Measurements from ENCODE around the gene EPG5. TPM values are rescaled to one million over a fixed set of nuclear protein-coding genes. Genes with fewer than 3 reads are reported as not detected.
"Not testable (repeated sequence)": the region's sequence is repeated elsewhere in the genome, so short reads cannot be mapped to it uniquely, and the experiment has no call there.

EPG5 gene
- total RNA-seq, 4 donors from 2014 or later, result 20.4 to 34.3 (median 28.2) TPM

GRCh38 chr18:45820106-45820745 lies 146.9 kb downstream of the EPG5 start:
- no peaks in the 10 kb centered on the region for H3K27me3 ChIP-seq
- no peaks in the 10 kb centered on the region for H3K9me3 ChIP-seq
- intact Hi-C loops (cut with DNase I), result no loop called here
- no peak overlapping the region for H3K4me3 ChIP-seq
- H3K36me3 ChIP-seq, result no peaks in the 10 kb centered on the region
- no peak overlapping the region for H3K27ac ChIP-seq (replicated peaks in 1 of 4)
- WGBS, result 62% methylated on average over 3 of the region's 3 CpGs
- DNase-seq (ENCODE audit: extremely low spot score), result peak; percentile 85
- no peak for TF ChIP-seq EP300 (IDR thresholded peaks at IDR 0.05)
- TF ChIP-seq POLR2A (IDR thresholded peaks at IDR 0.05; ENCODE audit: low read depth), result no peak
- no peak for TF ChIP-seq POLR2AphosphoS5 (IDR thresholded peaks at IDR 0.05)
- no peak for TF ChIP-seq CTCF (IDR thresholded peaks at IDR 0.05)
- H3K4me1 ChIP-seq, result no peaks in the 10 kb centered on the region

- H3K27me3 ChIP-seq; intact Hi-C loops (cut with DNase I); H3K27ac ChIP-seq (replicated peaks in 1 of 4); H3K36me3 ChIP-seq; H3K9me3 ChIP-seq; H3K4me3 ChIP-seq; H3K4me1 ChIP-seq: not testable (repeated sequence)
- peak; percentile 72 for DNase-seq (ENCODE audit: extremely low spot score)
- WGBS, result 78% methylated on average over 8 of the region's 8 CpGs
Observed at GRCh38 chr18:45818765-45819164, 148.4 kb downstream of the EPG5 start.

GRCh38 chr18:45817543-45817942 lies 149.6 kb downstream of the EPG5 start:
- TF ChIP-seq POLR2A (IDR thresholded peaks at IDR 0.05; ENCODE audit: low read depth) (no peak), EP300 (IDR thresholded peaks at IDR 0.05) (no peak), CTCF (IDR thresholded peaks at IDR 0.05) (no peak), POLR2AphosphoS5 (IDR thresholded peaks at IDR 0.05) (no peak)
- DNase-seq (ENCODE audit: extremely low spot score), result no peak

GRCh38 chr18:45814733-45815132 lies 152.4 kb downstream of the EPG5 start:
- H3K36me3 ChIP-seq; H3K4me3 ChIP-seq; H3K27ac ChIP-seq (replicated peaks in 1 of 4); intact Hi-C loops (cut with DNase I); H3K9me3 ChIP-seq; DNase-seq (ENCODE audit: extremely low spot score); H3K4me1 ChIP-seq; H3K27me3 ChIP-seq: not testable (repeated sequence)

More at GRCh38 chr18:45817543-45817942, 149.6 kb downstream of the EPG5 start:
- no peaks in the 10 kb centered on the region for H3K9me3 ChIP-seq
- no peaks in the 10 kb centered on the region for H3K36me3 ChIP-seq
- no peak overlapping the region for H3K27ac ChIP-seq (replicated peaks in 1 of 4)
- 72% methylated on average over 1 of the region's 1 CpG for WGBS
- no peaks in the 10 kb centered on the region for H3K27me3 ChIP-seq
- H3K4me1 ChIP-seq, result no peaks in the 10 kb centered on the region
- H3K4me3 ChIP-seq, result no peak overlapping the region
- intact Hi-C loops (cut with DNase I), result no loop called here

GRCh38 chr18:45807144-45807543 lies 160.0 kb downstream of the EPG5 start:
- H3K27ac ChIP-seq (replicated peaks in 1 of 4); H3K4me3 ChIP-seq; H3K36me3 ChIP-seq; intact Hi-C loops (cut with DNase I); H3K4me1 ChIP-seq; DNase-seq (ENCODE audit: extremely low spot score); H3K27me3 ChIP-seq: not testable (repeated sequence)
- WGBS, result 24% methylated on average over 2 of the region's 2 CpGs
- H3K9me3 ChIP-seq, result peaks cover 0 to 17% (median 4%) of the 10 kb centered on the region in 4 donors

GRCh38 chr18:45806226-45806625 lies 160.9 kb downstream of the EPG5 start:
- TF ChIP-seq EP300 (IDR thresholded peaks at IDR 0.05) (no peak), POLR2AphosphoS5 (IDR thresholded peaks at IDR 0.05) (no peak), CTCF (IDR thresholded peaks at IDR 0.05) (no peak), POLR2A (IDR thresholded peaks at IDR 0.05; ENCODE audit: low read depth) (no peak)
- DNase-seq (ENCODE audit: extremely low spot score), result no peak
- 55% methylated on average over 2 of the region's 2 CpGs for WGBS
- Histone ChIP-seq H3K4me1 (no peaks in the 10 kb centered on the region), H3K4me3 (no peak overlapping the region), H3K27me3 (peaks cover 0 to 9% (median 0%) of the 10 kb centered on the region in 4 donors), H3K9me3 (peaks cover 0 to 17% (median 4%) of the 10 kb centered on the region in 4 donors), H3K36me3 (no peaks in the 10 kb centered on the region), H3K27ac (replicated peaks in 1 of 4) (no peak overlapping the region)
- intact Hi-C loops (cut with DNase I), result no loop called here

Measured in esophagus muscularis mucosa (tissue), 4 donors.